Uterus (tissue), 2 donors: ENCODE data around the gene SLC7A14.

ENCODE experiments used
- CTCF ChIP-seq, 4 experiments: fragments of 200-600 bp in 2 of 4; fragments of 450-650 bp in 2 of 4; sonication (generic) in 2 of 4; IDR thresholded peaks; one replicate each; pipeline ENCODE4 v1.5.1; 2016 to 2019; ENCODE audit warnings: antibody characterized with exemption in 4 of 4, mild to moderate bottlenecking in 2 of 4, moderate library complexity in 1 of 4
- POLR2A ChIP-seq, 2 donors: fragments of 450-650 bp; IDR thresholded peaks; one replicate each; pipeline ENCODE4 v1.6.1; 2016; ENCODE audit warnings: antibody characterized with exemption in 2 of 2, mild to moderate bottlenecking in 1 of 2, moderate library complexity in 1 of 2

GRCh38 chr3:170611751-170612150 lies 25.9 kb upstream of the SLC7A14 start:
- TF ChIP-seq CTCF (IDR thresholded peaks at IDR 0.05) (no peak), POLR2A (IDR thresholded peaks at IDR 0.05) (no peak)
